ENCODE data around the gene ARMH3. TPM values are rescaled to one million over a fixed set of nuclear protein-coding genes. Genes with fewer than 3 reads are reported as not detected.

Gene ARMH3
- total RNA-seq, 1 experiment from 2014 or later, result 6.9 TPM

DNA sequence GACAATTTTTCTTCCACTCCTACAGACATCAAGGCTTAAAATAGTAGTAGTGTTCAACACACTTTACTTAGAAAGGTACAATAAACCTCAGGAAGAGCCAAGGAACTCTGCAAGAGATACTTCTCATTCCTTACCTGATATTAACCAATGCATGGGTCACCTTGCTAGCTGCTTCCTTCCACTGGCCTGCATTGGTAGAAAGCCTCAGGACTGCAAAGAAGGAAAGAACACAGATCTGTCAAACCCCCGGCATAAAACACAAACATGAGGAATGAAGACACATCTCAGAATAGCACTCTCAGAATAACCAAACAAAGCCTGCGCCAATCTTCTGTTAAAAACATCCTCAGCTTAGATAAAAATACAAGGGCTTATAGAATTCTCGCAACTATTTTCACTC, 116.2 kb downstream of the ARMH3 start:
- no peak for DNase-seq (ENCODE audit: low read depth)

GRCh38 chr10:101939008-101939648, 116.8 kb downstream of the ARMH3 start:
- peak; percentile 85 for DNase-seq (ENCODE audit: low read depth)

DNA sequence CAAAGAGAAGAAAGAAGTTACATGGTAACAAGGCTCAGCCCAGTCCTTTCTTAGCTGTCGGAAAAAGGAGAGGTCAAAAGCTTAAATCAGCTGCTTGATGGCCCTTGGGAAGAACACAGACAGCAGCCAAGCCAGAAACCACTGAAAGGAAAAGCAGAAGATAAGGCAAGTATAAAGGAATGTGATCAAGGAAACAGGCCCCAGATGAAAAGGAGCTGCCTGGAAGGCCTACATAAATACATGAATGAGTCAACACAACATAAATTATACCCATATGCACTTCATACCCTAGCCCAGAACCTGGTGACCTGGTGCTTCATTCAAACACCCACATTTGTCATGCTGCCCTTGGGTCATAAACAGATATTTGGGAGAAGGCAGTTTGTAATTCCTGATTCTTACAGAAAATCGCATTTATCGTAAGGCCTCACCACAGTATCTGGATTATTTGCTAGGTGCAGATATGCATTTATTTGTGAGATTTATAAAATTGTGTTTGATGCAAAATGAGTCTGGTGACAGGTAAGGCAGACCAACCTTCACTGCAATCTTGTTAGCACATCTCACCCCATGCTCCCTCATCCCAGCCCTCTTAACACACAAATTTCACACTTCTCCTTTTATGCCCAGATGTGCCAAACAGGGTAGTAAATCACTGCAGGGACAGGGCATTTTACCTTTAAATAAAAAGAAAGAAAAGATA, 117.5 kb downstream of the ARMH3 start:
- DNase-seq (ENCODE audit: low read depth), result peak; percentile 89

DNA sequence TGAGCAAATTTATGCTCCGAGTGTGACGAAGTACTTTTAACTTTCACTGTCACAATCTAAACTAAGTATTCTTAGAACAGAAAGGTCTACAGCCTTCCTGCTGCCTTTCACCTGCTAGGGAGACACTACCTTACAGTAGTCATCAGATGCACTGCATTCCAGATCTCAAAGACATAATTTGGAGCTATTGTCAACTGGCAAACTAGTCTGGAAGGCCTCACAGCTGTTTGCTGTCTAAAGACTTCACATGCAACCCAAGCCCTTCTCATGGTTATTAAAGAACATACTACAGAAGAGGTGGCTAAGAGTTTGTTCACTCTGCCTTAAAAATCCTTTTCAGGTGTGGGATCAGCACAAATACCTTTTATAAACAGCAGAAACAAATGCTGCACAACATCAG, 120.5 kb downstream of the ARMH3 start:
- no peak for DNase-seq (ENCODE audit: low read depth)

GRCh38 chr10:101934686-101935305, 121.2 kb downstream of the ARMH3 start:
- DNase-seq (ENCODE audit: low read depth), result no peak

- no peak for DNase-seq (ENCODE audit: low read depth)
Measured at GRCh38 chr10:101933976-101934375, 122.0 kb downstream of the ARMH3 start.

DNA sequence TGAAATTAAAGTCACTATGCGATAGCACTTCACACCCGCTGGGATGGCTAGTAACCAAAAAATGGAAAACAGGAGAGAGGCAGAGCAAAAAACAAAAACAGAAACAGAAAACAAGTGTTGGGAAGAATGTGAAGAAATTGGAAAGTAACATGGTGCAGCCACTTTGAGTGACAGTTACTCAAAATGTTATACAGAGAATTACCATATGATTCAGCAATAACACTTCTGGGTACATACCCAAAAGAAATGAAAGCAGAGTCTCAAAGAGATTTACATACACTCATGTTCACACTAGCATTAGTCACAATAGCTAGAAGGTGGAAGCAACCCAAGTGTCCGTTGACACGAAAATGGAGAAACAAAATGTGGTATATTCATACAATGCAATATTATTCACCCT, 123.8 kb downstream of the ARMH3 start:
- no peak for DNase-seq (ENCODE audit: low read depth)

GRCh38 chr10:101925027-101925426, 130.9 kb downstream of the ARMH3 start:
- no peak for DNase-seq (ENCODE audit: low read depth)

DNA sequence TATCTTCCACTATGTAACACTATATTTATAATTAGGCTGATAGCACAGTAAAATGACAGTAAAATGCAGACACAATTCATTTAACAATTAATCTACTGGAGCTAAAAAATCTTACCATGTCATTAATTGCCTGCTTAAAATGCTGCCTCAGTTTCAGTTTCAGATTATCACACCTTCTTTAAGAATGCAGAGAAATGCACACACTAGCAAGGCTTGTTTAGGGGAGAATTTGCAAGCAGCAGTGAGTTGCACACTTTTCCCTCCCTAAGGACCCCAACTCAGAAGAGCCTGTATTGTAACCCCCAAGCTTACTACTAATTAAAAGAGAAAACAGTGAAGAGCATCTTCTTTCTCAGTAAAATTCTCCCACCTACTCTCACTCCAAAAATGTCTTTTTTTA, 132.7 kb downstream of the ARMH3 start:
- DNase-seq (ENCODE audit: low read depth), result no peak

DNA sequence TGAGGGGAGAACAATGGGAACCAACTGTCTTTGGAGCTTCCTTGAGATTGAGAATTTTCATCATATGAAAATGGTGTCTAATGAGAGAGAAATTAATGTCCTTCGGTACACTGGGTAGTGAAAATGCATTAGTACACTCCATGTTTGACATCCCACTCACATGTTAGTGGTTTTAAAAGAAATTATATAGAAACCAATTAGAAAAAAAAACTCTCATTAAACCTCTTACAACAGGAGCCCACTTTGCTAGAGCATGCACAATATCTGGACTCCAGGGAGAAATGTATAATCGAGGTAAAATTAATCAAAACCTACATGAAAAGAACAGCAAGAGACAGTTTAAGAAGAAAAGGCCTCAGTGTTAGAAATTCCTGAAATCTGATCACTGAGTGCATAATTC, 133.1 kb downstream of the ARMH3 start:
- no peak for DNase-seq (ENCODE audit: low read depth)

GRCh38 chr10:101920546-101920945, 135.4 kb downstream of the ARMH3 start:
- no peak for DNase-seq (ENCODE audit: low read depth)

- no peak for DNase-seq (ENCODE audit: low read depth)
Measured at GRCh38 chr10:101919026-101919770, 136.8 kb downstream of the ARMH3 start.

DNA sequence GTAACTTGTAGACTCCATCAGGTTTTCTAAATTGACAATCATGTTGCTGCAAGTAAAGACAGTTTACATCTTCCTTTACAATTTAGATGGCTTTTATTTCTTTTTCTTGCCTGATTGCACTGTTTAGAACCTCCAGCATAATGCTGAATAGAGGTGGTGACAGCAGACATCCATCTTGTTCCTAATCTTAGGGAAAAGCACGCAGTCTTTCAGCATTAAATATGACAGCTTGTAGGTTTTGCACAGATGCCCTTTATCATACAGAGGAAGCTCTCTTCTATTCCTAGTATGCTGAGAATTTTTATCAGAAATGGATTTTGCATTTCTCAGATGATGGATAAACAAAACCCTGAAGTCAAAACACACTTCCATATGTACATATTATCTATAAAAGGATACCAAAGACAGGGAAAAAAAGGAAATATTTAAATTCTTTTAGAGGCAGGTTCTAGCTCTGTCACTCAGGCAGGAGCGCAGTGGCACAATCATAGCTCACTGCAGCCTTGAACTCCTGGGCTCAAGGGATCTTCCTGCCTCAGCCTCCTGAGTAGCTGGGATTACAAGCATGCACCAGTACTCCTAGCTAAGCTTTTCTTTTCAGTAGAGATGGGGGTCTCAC, 143.3 kb downstream of the ARMH3 start:
- no peak for DNase-seq (ENCODE audit: low read depth)

DNA sequence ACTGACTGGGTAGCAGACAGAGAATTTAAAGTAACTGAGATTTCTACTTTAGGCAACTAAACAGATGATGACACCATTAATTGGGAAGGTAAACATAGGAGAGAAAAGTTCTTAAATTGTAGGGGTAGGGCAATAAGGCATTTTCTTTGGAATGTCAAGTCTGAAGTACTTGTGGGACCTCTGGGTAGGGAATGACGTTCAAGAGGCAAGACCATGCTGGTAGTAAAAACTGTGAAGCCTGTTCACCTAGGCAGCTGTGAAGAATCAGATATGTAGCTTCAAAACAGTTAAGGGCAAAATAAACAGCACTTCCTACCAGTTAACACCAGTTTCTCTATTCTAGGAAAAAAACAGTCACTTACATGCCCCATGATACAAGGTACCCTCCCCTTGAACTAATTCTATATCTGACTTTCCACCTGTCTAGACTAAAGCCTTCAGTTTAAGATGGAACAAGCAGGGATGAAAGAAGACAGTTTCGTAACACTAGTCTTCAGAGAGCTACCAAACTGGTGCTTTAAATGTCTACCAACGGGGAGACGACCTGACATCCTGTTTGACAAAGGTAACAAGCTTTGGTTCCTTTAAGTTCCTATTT, 149.3 kb downstream of the ARMH3 start:
- DNase-seq (ENCODE audit: low read depth), result no peak

- DNase-seq (ENCODE audit: low read depth), result no peak
Measured at GRCh38 chr10:101905251-101905650, 150.7 kb downstream of the ARMH3 start.

DNA sequence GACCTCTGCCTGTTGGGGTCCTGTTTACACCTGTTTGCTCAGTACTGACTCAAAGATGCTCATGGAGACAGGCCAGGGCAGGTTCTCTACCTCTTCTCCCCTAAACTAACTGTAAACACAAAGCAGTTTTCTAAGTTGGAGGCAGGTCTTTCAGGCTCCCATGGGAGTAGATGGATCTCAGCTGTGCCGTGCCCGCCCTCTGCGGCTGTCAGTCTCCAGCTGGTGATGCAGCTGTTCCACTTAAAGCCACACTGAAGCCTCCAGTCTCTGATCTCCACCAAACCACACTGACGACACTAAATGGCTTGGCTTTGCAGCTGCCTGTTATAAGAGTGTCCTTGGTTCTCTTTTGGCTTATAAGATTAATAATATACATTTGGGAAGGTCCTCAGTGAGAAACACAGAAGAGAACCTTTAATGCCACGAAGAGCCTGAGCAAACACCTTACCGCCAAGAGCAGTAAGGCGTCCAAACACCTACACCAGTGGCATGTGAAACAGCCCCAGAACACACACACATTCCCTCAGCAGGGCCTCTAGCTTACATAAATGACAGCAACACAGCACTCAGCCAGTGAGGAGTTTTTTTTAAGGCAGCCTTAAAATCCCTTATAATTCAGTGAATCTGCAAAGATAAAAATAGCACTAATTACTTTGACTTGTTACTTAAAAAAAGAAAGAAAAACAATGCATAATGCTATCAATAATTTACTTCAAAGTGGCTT, 152.0 kb downstream of the ARMH3 start:
- no peak for DNase-seq (ENCODE audit: low read depth)

GRCh38 chr10:101902820-101903145, 153.2 kb downstream of the ARMH3 start:
- DNase-seq (ENCODE audit: low read depth), result no peak

- DNase-seq (ENCODE audit: low read depth), result no peak
Measured at GRCh38 chr10:101902032-101902819, 153.7 kb downstream of the ARMH3 start.

DNA sequence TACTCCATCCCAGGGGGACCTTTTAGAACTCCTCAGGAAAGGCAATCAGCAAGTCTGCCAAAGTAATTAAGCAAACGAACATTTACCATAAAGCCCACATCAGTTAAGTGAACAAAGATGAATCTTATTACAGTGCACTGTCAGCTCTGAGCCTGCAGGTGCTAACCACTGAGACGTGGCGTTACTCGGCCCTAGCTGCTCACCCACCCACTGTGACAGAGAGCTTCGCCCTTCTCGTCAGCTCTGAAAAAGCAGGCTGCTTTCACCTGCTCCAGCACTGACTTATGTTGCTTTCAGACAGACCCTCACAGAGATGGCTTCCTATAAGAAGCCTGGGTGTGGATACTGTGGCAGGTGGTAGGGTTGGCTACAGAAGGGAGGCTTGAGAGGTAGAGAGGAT, 154.6 kb downstream of the ARMH3 start:
- DNase-seq (ENCODE audit: low read depth), result no peak

- peak; percentile 66 for DNase-seq (ENCODE audit: low read depth)
Measured at GRCh38 chr10:101897633-101898032, 158.3 kb downstream of the ARMH3 start.
